Cardiac fibroblast (primary cell): ENCODE data around the gene IL4I1.

Source experiments
- DNase-seq, 2 donors: peaks; one replicate each; pipeline versions ENCODE4 v3.0.0 to v3.0.0-alpha.2; 2010; ENCODE audit warnings: low read depth in 2 of 2
- H3K4me3 ChIP-seq, 2 donors: replicated peaks in 1 of 2; 1 replicate in 1 of 2; 2 replicates in 1 of 2; pipeline ENCODE4 v1.5.1; 2011; ENCODE audit warnings: low read depth in 2 of 2, low read length in 2 of 2, mild to moderate bottlenecking in 2 of 2, moderate library complexity in 1 of 2
- TF ChIP-seq, protein P1 (sequence below): IDR thresholded peaks from one replicate; pipeline ENCODE4 v1.5.1; 2011; ENCODE audit warnings: low read depth, mild to moderate bottlenecking, low read length, inconsistent platforms

IL4I1 gene

DNA sequence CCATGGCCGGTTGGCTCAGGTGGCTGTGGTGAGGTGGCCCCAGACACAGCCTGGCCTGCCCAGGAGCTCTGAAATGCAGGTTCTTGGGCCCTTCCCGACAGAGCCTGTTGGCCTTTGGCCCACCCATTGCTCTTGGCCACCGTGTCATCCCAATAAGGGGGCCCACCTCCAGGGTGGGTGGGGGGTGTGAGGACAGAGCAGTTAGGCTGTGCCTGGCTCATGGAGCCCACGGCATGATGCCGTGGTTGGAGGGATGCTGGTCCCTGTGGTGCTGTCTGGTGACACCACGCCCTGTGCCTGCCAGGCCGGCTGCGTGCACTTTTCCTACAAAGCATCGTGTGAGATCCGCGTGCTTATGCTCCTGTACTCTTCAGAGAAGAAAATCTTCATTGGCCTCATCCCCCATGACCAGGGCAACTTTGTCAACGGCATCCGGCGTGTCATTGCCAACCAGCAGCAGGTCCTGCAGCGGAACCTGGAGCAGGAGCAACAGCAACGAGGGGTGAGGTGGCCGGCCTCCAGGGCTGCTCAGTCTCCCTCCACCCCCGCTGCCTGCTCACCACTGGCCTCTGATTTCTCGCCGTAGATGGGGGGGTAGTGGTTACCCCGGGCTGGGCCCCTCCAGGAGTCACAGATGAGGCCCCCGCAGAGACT, 36.9 kb downstream of the IL4I1 start:
- TF ChIP-seq, protein P1, sequence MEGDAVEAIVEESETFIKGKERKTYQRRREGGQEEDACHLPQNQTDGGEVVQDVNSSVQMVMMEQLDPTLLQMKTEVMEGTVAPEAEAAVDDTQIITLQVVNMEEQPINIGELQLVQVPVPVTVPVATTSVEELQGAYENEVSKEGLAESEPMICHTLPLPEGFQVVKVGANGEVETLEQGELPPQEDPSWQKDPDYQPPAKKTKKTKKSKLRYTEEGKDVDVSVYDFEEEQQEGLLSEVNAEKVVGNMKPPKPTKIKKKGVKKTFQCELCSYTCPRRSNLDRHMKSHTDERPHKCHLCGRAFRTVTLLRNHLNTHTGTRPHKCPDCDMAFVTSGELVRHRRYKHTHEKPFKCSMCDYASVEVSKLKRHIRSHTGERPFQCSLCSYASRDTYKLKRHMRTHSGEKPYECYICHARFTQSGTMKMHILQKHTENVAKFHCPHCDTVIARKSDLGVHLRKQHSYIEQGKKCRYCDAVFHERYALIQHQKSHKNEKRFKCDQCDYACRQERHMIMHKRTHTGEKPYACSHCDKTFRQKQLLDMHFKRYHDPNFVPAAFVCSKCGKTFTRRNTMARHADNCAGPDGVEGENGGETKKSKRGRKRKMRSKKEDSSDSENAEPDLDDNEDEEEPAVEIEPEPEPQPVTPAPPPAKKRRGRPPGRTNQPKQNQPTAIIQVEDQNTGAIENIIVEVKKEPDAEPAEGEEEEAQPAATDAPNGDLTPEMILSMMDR: no peak
- H3K4me3 ChIP-seq: no peak overlapping the region
- no peak for DNase-seq

DNA sequence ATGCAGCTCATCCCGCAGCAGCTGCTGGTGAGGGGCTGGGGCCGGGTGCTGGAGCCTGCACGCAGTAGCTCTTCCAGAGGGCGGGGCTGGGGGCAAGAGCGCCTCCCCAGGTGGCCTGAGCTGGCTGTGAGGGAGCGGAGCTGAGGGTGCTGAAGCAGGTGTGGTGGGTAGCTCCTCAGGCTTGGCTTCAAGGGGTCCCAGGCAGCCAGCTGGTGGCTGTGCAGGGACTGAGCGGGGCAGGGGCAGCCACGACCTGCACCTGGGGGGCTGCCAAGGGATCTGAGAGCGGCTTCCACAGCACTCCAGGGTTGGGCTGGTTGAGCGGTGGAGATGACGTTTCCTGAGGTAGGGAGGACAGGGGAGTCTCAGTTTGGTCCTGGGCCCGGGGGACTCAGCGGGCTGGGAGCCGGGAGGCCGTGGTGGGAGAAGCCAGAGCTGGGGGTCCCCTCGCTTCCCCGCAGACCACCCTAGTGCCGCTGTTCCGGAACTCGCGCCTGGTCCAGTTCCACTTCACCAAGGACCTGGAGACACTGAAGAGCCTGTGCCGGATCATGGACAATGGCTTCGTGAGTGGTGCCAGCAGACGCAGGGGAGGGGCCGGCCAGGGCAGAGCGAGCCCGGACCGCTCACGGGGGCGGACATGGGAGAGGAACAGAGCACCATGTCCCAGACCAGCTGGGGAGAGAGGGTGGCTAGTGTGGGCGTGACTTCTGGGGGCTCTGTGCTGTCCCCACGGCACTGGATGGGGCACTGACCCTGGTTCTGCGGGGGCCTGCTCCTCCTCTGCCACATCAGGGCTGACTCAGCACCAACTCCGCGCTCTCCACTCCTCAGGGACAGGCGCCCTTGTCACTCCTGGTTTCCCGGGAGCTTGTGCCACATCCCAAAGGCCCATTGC, 38.4 kb downstream of the IL4I1 start:
- no peak overlapping the region for H3K4me3 ChIP-seq
- no peak for DNase-seq
- TF ChIP-seq, protein P1: no peak

DNA sequence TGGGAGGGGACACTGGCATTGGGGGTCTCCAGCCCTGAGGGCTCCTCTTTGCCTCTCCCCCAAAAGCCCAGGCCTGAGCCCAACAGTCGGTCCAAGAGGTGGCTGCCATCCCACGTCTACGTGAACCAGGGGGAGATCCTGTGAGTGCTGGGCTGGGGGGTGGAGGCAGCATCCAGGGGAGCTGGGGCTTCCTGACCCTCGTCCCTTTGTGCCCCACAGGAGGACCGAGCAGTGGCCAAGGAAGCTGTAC, 38.9 kb downstream of the IL4I1 start:
- DNase-seq: no peak
- no peak overlapping the region for H3K4me3 ChIP-seq
- TF ChIP-seq, protein P1: no peak

DNA sequence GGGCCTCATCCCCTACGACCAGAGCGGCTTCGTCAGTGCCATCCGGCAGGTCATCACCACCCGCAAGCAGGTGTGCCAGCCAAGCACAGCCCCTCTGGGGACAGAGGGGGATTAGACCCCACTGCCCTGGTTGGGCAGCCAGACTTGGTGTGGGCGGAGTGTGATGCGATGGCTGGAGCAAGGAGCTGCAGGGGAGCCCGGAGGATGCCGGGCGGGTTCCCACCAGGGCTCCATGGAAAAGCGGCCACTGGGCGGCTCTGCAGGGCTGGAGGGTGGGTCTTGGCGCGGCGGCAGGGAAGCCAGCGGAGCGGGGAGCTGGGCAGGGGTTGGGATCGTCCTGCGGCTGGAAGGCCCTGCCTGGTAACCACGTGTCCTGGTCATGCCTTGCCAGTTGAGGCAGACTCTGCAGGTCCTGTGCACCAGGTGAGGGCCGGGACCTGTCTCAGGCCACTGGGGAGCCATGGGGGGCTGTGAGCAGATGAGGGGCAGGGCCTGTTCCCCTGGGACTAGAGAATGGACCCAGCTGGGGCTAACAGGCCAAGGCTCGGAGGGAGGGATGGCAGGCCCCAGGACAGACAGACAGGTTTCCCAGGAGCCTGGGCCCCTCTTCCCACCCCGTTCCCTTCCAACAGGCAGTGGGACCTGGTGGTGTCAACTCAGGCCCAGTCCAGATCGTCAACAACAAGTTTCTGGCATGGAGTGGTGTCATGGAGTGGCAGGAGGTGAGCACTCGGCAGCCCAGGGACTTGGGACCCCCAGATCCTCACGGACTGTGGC, 39.4 kb downstream of the IL4I1 start:
- no peak for DNase-seq
- H3K4me3 ChIP-seq: no peak overlapping the region
- TF ChIP-seq, protein P1: no peak

DNA sequence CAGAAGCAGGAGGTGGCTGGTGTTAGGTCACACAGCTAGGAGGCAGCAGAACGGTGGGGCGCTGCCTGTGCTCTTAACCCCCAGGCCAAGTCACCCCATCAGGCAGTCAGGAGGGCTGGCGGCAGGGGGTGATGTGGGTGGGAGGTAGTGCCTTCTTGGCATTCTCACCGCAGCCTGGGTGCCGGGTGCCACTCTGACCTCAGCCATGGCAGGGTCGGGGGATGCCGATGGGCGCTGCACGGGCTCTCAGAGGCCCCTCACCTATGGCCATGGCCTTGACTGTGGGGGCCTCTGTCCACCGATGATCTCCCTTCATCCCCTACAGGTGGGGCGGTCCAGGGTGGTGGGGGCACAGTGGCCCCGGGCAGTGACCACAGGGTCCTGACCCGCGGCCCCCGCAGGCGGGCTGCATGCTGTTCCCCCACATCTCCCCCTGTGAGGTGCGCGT, 40.1 kb downstream of the IL4I1 start:
- H3K4me3 ChIP-seq: no peak overlapping the region
- DNase-seq: no peak
- TF ChIP-seq, protein P1: no peak

DNA sequence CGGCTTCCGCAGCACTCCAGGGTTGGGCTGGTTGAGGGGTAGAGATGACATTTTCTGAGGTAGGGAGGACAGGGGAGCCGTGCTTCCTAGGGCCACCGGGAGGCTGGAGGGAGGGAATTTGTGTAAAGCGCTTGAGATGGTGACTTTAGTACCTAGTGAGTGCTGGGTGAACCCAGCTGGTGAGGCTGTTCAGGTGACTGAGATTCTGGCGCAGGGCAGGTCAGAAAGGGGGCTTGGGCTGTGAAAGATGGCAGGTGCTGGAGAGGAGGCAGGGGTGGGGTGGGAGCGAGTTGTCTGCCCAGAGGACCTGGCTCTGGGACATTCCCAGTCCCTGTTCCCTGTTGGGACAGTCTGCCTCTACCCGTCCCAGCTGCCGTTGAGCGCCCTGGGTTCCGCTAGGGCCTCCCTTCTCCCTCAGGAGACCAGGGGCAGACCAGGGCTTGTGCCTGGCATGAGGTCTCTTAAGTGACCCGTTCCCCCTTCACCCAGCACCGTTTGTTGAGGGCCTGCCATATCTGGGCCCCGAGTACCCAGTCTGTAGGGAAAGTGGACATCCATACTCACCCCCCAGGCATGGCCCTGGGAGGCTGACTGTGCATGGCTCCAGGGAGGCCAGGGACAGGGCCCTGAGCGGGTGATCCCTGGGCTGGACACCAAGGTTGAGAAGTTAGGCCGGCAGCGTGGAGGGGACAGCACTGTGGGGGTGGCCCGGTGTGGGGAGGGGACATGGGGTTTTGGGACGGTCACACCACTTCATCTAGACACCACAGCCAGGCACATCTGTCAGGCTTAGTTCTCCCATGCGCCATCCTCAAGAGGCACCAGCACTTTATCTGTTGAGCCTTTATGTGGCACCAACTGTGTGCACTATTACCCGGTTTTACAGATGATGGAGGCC, 40.8 kb downstream of the IL4I1 start:
- TF ChIP-seq, protein P1: no peak
- no peak for DNase-seq
- H3K4me3 ChIP-seq: no peak overlapping the region
